GM12864 (cell line): ENCODE results near the gene AHCTF1.

ENCODE experiments used
- DNase-seq: peaks from one replicate; pipeline ENCODE4 v3.0.0-alpha.2; 2011; ENCODE audit warnings: low read depth
- H3K4me3 ChIP-seq: 2 replicates; pipeline ENCODE4 v1.5.1; 2011; ENCODE audit warnings: mild to moderate bottlenecking, low read depth, low read length, control low read depth
- TF ChIP-seq, protein P1 (sequence below): IDR thresholded peaks from 2 replicates; pipeline ENCODE4 v1.5.1; 2011; ENCODE audit warnings: low read depth, mild to moderate bottlenecking, moderate library complexity, low read length, control low read depth, inconsistent platforms; ENCODE audit errors: missing control alignments

AHCTF1 gene

GRCh38 chr1:246969621-246970020 lies 37.9 kb upstream of the AHCTF1 start:
- TF ChIP-seq, protein P1, sequence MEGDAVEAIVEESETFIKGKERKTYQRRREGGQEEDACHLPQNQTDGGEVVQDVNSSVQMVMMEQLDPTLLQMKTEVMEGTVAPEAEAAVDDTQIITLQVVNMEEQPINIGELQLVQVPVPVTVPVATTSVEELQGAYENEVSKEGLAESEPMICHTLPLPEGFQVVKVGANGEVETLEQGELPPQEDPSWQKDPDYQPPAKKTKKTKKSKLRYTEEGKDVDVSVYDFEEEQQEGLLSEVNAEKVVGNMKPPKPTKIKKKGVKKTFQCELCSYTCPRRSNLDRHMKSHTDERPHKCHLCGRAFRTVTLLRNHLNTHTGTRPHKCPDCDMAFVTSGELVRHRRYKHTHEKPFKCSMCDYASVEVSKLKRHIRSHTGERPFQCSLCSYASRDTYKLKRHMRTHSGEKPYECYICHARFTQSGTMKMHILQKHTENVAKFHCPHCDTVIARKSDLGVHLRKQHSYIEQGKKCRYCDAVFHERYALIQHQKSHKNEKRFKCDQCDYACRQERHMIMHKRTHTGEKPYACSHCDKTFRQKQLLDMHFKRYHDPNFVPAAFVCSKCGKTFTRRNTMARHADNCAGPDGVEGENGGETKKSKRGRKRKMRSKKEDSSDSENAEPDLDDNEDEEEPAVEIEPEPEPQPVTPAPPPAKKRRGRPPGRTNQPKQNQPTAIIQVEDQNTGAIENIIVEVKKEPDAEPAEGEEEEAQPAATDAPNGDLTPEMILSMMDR: no peak
- DNase-seq: no peak
- H3K4me3 ChIP-seq: no peak overlapping the region

DNA sequence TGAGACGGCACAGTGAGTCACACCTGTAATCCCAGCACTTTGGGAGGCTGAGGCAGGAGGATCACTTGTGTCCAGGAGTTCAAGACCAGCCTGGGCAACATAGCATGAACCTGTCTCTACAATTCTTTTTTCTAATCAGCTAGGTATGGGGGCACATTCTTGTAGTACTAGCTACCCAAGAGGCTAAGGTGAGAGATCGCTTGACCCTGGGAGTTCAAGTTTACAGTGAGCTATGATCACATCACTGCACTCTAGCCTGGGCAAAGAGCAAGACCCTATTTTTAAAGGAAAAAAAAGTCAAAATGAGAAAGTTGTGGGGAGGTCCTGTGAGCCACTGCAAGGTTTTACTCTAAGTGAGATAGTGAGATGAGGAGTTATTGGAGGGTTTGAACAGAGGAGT lies 34.8 kb upstream of the AHCTF1 start:
- H3K4me3 ChIP-seq: no peak overlapping the region
- TF ChIP-seq, protein P1: no peak
- no peak for DNase-seq

DNA sequence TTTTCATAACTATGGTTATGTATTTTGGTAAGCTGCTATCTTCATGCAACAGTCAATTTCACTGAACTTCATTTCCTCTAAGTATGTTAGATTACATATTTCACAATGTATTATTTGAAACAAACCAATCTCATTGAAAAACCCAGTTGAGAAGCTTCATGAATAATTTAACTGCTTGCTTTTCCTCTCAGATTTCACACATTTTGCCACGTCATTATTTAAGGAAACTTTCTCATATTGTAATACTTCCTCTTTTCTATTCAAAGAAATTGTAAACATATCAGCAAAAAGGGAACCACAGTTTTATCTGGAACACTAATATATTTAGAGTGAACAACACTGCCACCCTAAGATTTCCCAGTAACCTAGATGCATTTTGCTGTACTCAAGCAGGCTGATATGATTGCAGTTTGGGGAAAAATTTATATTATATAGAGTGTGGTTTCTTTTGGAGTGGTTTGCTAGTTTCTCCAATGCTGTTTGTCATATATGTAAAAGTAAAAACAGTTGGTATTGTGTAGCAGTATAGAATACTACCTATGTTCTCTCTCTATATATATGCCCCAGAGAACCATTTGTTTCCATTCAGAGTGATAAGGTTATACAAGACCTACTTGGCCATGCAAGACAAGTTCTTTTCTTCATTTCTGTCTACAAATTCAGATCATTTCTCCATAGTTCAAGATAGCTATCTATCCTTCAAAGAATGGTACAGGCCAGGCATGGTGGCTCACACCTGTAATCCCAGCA lies 28.4 kb upstream of the AHCTF1 start:
- DNase-seq: peak; percentile 10
- TF ChIP-seq, protein P1: no peak
- no peak overlapping the region for H3K4me3 ChIP-seq

- TF ChIP-seq, protein P1: no peak
- H3K4me3 ChIP-seq: no peak overlapping the region
- no peak for DNase-seq
Measured at GRCh38 chr1:246954126-246954525, 22.4 kb upstream of the AHCTF1 start.

- DNase-seq: no peak
- TF ChIP-seq, protein P1: no peak
- no peak overlapping the region for H3K4me3 ChIP-seq
Measured at GRCh38 chr1:246951413-246951812, 19.7 kb upstream of the AHCTF1 start.

DNA sequence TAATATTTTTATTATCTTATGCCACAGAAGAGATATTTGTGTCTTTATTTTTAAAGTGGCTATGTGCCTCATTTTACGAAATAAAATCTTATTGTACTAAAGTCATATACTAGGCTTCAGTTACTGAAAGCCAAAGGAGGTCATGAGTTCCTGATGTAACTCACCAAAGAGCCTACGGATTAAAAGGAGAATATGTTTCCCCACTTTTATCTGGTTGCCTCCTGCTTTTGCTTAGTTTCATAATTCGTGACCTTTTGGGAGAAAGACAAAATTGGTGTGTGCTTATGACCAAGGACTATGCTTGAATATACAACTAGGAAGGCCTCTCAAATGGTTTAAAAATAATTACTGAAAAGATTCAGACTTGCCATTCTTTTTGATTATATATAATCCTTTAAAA lies 18.2 kb upstream of the AHCTF1 start:
- no peak for DNase-seq
- no peak overlapping the region for H3K4me3 ChIP-seq
- TF ChIP-seq, protein P1: no peak

DNA sequence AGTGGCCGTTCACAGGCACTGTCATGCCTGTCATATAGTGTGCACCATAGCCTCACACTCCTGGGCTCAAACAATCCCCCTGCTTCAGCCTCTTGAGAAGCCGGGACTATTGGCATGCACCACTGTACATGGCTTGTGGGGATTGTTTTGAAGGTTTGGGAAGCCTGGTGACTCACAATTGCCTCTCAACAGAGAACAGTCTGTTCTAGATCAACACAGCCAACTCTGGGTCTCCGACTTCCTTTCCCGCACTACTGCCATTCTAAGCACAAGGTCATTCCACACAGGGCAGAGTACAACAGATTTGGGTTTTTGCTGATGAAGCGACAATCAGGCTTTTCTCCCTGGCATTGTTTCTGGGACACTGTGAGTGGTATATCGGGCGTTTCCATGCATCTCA lies 15.5 kb upstream of the AHCTF1 start:
- TF ChIP-seq, protein P1: no peak
- no peak for DNase-seq
- H3K4me3 ChIP-seq: no peak overlapping the region
